ENCODE data around the gene SMG6.

The SMG6 gene

GRCh38 chr17:2247005-2247404, 56.6 kb downstream of the SMG6 start:
- Histone ChIP-seq H3K4me3 (ENCODE audit: low read depth in 1 of 2, low read length in 2 of 2) (no peak overlapping the region), H3K36me3 (ENCODE audit: control insufficient read depth in 1 of 2, insufficient read depth in 2 of 2, low read length in 2 of 2) (peaks cover 14 to 31% of the 10 kb centered on the region in 2 donors), H3K9me3 (ENCODE audit: control insufficient read depth in 1 of 2, low read length in 2 of 2) (no peaks in the 10 kb centered on the region), H3K9ac (ENCODE audit: low read depth in 1 of 2, low read length in 2 of 2) (no peak overlapping the region), H3K27me3 (ENCODE audit: control insufficient read depth in 1 of 2, insufficient read depth in 2 of 2, low read length in 2 of 2) (no peaks in the 10 kb centered on the region), H3K4me1 (ENCODE audit: control insufficient read depth in 1 of 2, insufficient read depth in 2 of 2, low read length in 2 of 2) (peaks cover 0 to 5% of the 10 kb centered on the region in 2 donors), H3K27ac (ENCODE audit: low read depth, low read length) (no peak overlapping the region)

DNA sequence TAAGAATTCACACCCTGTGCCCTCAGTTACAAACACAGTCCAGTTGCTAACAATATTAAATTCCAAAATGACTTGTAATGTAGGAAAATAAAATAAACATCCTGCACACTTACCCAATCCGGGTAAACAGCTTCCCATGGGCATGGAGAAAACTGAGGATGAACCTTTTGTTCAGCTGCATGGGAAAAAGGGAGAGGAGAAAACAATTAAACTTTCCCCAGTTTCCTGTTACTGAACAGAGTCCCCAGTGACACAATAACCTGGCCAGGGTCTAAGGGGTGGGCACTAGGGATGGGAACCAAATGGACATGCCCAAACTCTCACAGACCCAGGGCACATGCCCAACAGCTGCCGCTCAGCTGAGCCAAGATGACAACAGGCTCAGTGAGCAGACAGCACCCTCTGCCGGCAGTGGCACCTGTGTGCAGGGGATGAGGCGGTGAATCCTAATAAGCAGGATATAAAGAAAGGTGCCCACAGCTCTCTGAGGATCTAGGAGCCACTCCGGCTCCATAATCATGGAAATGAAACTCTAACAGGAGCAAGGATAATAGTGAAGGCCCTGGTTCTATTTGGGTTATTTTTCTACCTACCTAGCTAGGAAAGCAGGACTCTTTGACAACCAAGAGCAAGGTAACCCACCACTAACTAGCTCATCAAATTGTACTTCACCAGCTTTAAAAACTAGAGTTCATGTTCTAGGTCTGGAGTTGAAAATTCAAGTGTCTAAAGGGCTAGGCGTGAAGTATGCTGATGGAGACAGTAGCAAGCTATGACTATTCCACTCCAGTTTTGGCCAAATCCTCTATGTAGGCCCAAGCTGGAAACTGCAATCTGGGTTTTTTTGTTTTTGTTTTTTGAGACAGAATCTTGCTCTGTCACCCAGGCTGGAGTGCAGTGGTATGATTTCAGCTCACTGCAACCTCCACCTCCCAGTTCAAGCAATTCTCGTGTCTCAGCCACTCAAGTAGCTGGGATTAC, 58.8 kb downstream of the SMG6 start:
- Histone ChIP-seq H3K9ac (ENCODE audit: low read depth in 1 of 2, low read length in 2 of 2) (no peak overlapping the region), H3K36me3 (ENCODE audit: control insufficient read depth in 1 of 2, insufficient read depth in 2 of 2, low read length in 2 of 2) (peaks cover 6 to 28% of the 10 kb centered on the region in 2 donors), H3K27ac (ENCODE audit: low read depth, low read length) (no peak overlapping the region), H3K4me3 (ENCODE audit: low read depth in 1 of 2, low read length in 2 of 2) (no peak overlapping the region), H3K27me3 (ENCODE audit: control insufficient read depth in 1 of 2, insufficient read depth in 2 of 2, low read length in 2 of 2) (no peaks in the 10 kb centered on the region), H3K9me3 (ENCODE audit: control insufficient read depth in 1 of 2, low read length in 2 of 2) (no peaks in the 10 kb centered on the region), H3K4me1 (ENCODE audit: control insufficient read depth in 1 of 2, insufficient read depth in 2 of 2, low read length in 2 of 2) (peaks cover 0 to 11% of the 10 kb centered on the region in 2 donors)

- Histone ChIP-seq H3K9ac (ENCODE audit: low read depth in 1 of 2, low read length in 2 of 2) (no peak overlapping the region), H3K36me3 (ENCODE audit: control insufficient read depth in 1 of 2, insufficient read depth in 2 of 2, low read length in 2 of 2) (peaks cover 6 to 24% of the 10 kb centered on the region in 2 donors)
Observed at GRCh38 chr17:2243953-2244352, 59.6 kb downstream of the SMG6 start.

GRCh38 chr17:2241823-2242222, 61.8 kb downstream of the SMG6 start:
- no peaks in the 10 kb centered on the region for H3K27me3 ChIP-seq (ENCODE audit: control insufficient read depth in 1 of 2, insufficient read depth in 2 of 2, low read length in 2 of 2)
- no peaks in the 10 kb centered on the region for H3K9me3 ChIP-seq (ENCODE audit: control insufficient read depth in 1 of 2, low read length in 2 of 2)
- H3K9ac ChIP-seq (ENCODE audit: low read depth in 1 of 2, low read length in 2 of 2) = no peak overlapping the region
- no peak overlapping the region for H3K27ac ChIP-seq (ENCODE audit: low read depth, low read length)
- peaks cover 6 to 24% of the 10 kb centered on the region in 2 donors for H3K36me3 ChIP-seq (ENCODE audit: control insufficient read depth in 1 of 2, insufficient read depth in 2 of 2, low read length in 2 of 2)
- no peak overlapping the region for H3K4me3 ChIP-seq (ENCODE audit: low read depth in 1 of 2, low read length in 2 of 2)
- H3K4me1 ChIP-seq (ENCODE audit: control insufficient read depth in 1 of 2, insufficient read depth in 2 of 2, low read length in 2 of 2) = peaks cover 9 to 23% of the 10 kb centered on the region in 2 donors

More at GRCh38 chr17:2243953-2244352, 59.6 kb downstream of the SMG6 start:
- Histone ChIP-seq H3K4me3 (ENCODE audit: low read depth in 1 of 2, low read length in 2 of 2) (no peak overlapping the region), H3K4me1 (ENCODE audit: control insufficient read depth in 1 of 2, insufficient read depth in 2 of 2, low read length in 2 of 2) (peaks cover 0 to 11% of the 10 kb centered on the region in 2 donors), H3K9me3 (ENCODE audit: control insufficient read depth in 1 of 2, low read length in 2 of 2) (no peaks in the 10 kb centered on the region), H3K27me3 (ENCODE audit: control insufficient read depth in 1 of 2, insufficient read depth in 2 of 2, low read length in 2 of 2) (no peaks in the 10 kb centered on the region), H3K27ac (ENCODE audit: low read depth, low read length) (no peak overlapping the region)

DNA sequence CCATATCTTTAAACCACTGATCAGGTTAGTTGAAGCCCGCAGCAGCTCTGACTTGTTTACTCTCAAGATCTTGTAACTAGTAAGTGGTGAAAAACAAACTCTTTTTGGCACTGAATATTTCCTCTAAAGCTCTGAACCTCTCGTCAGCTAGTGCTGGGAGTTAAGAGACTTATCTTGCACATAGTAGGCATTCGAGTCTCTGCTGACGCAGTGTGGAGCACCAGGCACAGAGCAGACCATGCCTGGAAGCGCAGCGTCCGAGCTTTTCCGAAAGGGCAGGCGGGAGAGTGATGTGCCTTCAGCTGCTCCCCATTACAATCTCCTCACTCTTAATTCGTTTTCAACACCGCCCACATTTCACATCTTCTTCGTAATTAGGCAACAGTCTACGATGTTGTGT, 63.0 kb downstream of the SMG6 start:
- Histone ChIP-seq H3K27ac (ENCODE audit: low read depth, low read length) (no peak overlapping the region), H3K4me1 (ENCODE audit: control insufficient read depth in 1 of 2, insufficient read depth in 2 of 2, low read length in 2 of 2) (peaks cover 9 to 27% of the 10 kb centered on the region in 2 donors)

GRCh38 chr17:2239882-2240430, 63.6 kb downstream of the SMG6 start:
- Histone ChIP-seq H3K4me3 (ENCODE audit: low read depth in 1 of 2, low read length in 2 of 2) (peak overlapping the region in 1 of 2 donors; percentile 16), H3K4me1 (ENCODE audit: control insufficient read depth in 1 of 2, insufficient read depth in 2 of 2, low read length in 2 of 2) (peaks cover 9 to 26% of the 10 kb centered on the region in 2 donors), H3K9me3 (ENCODE audit: control insufficient read depth in 1 of 2, low read length in 2 of 2) (no peaks in the 10 kb centered on the region), H3K27me3 (ENCODE audit: control insufficient read depth in 1 of 2, insufficient read depth in 2 of 2, low read length in 2 of 2) (no peaks in the 10 kb centered on the region), H3K27ac (ENCODE audit: low read depth, low read length) (peak overlapping the region; percentile 46), H3K36me3 (ENCODE audit: control insufficient read depth in 1 of 2, insufficient read depth in 2 of 2, low read length in 2 of 2) (peaks cover 6 to 35% of the 10 kb centered on the region in 2 donors), H3K9ac (ENCODE audit: low read depth in 1 of 2, low read length in 2 of 2) (peak overlapping the region in 1 of 2 donors; percentile 45)

More for the DNA sequence above, 63.0 kb downstream of the SMG6 start:
- H3K4me3 ChIP-seq (ENCODE audit: low read depth in 1 of 2, low read length in 2 of 2) = no peak overlapping the region
- H3K9me3 ChIP-seq (ENCODE audit: control insufficient read depth in 1 of 2, low read length in 2 of 2) = no peaks in the 10 kb centered on the region
- peak overlapping the region in 1 of 2 donors; percentile 45 for H3K9ac ChIP-seq (ENCODE audit: low read depth in 1 of 2, low read length in 2 of 2)
- no peaks in the 10 kb centered on the region for H3K27me3 ChIP-seq (ENCODE audit: control insufficient read depth in 1 of 2, insufficient read depth in 2 of 2, low read length in 2 of 2)
- peaks cover 6 to 29% of the 10 kb centered on the region in 2 donors for H3K36me3 ChIP-seq (ENCODE audit: control insufficient read depth in 1 of 2, insufficient read depth in 2 of 2, low read length in 2 of 2)

- Histone ChIP-seq H3K4me3 (ENCODE audit: low read depth in 1 of 2, low read length in 2 of 2) (no peak overlapping the region), H3K27me3 (ENCODE audit: control insufficient read depth in 1 of 2, insufficient read depth in 2 of 2, low read length in 2 of 2) (no peaks in the 10 kb centered on the region), H3K27ac (ENCODE audit: low read depth, low read length) (no peak overlapping the region), H3K9ac (ENCODE audit: low read depth in 1 of 2, low read length in 2 of 2) (no peak overlapping the region), H3K9me3 (ENCODE audit: control insufficient read depth in 1 of 2, low read length in 2 of 2) (no peaks in the 10 kb centered on the region), H3K4me1 (ENCODE audit: control insufficient read depth in 1 of 2, insufficient read depth in 2 of 2, low read length in 2 of 2) (peaks cover 9 to 22% of the 10 kb centered on the region in 2 donors), H3K36me3 (ENCODE audit: control insufficient read depth in 1 of 2, insufficient read depth in 2 of 2, low read length in 2 of 2) (peaks cover 6 to 36% of the 10 kb centered on the region in 2 donors)
Observed at GRCh38 chr17:2239170-2239551, 64.4 kb downstream of the SMG6 start.

- Histone ChIP-seq H3K4me3 (ENCODE audit: low read depth in 1 of 2, low read length in 2 of 2) (no peak overlapping the region), H3K9ac (ENCODE audit: low read depth in 1 of 2, low read length in 2 of 2) (peak overlapping the region; percentile 15 to 27), H3K27ac (ENCODE audit: low read depth, low read length) (peak overlapping the region; percentile 64)
Observed at GRCh38 chr17:2238432-2239169, 65.0 kb downstream of the SMG6 start.

GRCh38 chr17:2237950-2238349, 65.6 kb downstream of the SMG6 start:
- Histone ChIP-seq H3K36me3 (ENCODE audit: control insufficient read depth in 1 of 2, insufficient read depth in 2 of 2, low read length in 2 of 2) (peaks cover 6 to 28% of the 10 kb centered on the region in 2 donors), H3K27ac (ENCODE audit: low read depth, low read length) (peak overlapping the region; percentile 34), H3K9me3 (ENCODE audit: control insufficient read depth in 1 of 2, low read length in 2 of 2) (no peaks in the 10 kb centered on the region), H3K9ac (ENCODE audit: low read depth in 1 of 2, low read length in 2 of 2) (peak overlapping the region in 1 of 2 donors; percentile 27), H3K4me1 (ENCODE audit: control insufficient read depth in 1 of 2, insufficient read depth in 2 of 2, low read length in 2 of 2) (peaks cover 11 to 22% of the 10 kb centered on the region in 2 donors), H3K4me3 (ENCODE audit: low read depth in 1 of 2, low read length in 2 of 2) (no peak overlapping the region), H3K27me3 (ENCODE audit: control insufficient read depth in 1 of 2, insufficient read depth in 2 of 2, low read length in 2 of 2) (no peaks in the 10 kb centered on the region)

More at GRCh38 chr17:2238432-2239169, 65.0 kb downstream of the SMG6 start:
- H3K36me3 ChIP-seq (ENCODE audit: control insufficient read depth in 1 of 2, insufficient read depth in 2 of 2, low read length in 2 of 2) = peaks cover 6 to 34% of the 10 kb centered on the region in 2 donors
- peaks cover 9 to 22% of the 10 kb centered on the region in 2 donors for H3K4me1 ChIP-seq (ENCODE audit: control insufficient read depth in 1 of 2, insufficient read depth in 2 of 2, low read length in 2 of 2)
- no peaks in the 10 kb centered on the region for H3K27me3 ChIP-seq (ENCODE audit: control insufficient read depth in 1 of 2, insufficient read depth in 2 of 2, low read length in 2 of 2)
- H3K9me3 ChIP-seq (ENCODE audit: control insufficient read depth in 1 of 2, low read length in 2 of 2) = no peaks in the 10 kb centered on the region
